ENCODE measurements around the gene PGLYRP2.
"Not testable (repeated sequence)": the region's sequence is repeated elsewhere in the genome, so short reads cannot be mapped to it uniquely, and the experiment has no call there.

The PGLYRP2 gene

GRCh38 chr19:15488489-15489226, 9.4 kb upstream of the PGLYRP2 start:
- DNase-seq (ENCODE audit: low read depth in 3 of 3), result no peak

GRCh38 chr19:15487038-15487437, 7.7 kb upstream of the PGLYRP2 start:
- DNase-seq (ENCODE audit: low read depth in 3 of 3), result no peak

- DNase-seq (ENCODE audit: low read depth in 3 of 3), result not testable (repeated sequence)
Observed at GRCh38 chr19:15485768-15486167, 6.5 kb upstream of the PGLYRP2 start.

GRCh38 chr19:15480996-15481395, 1.7 kb upstream of the PGLYRP2 start:
- not testable (repeated sequence) for DNase-seq (ENCODE audit: low read depth in 3 of 3)

- DNase-seq (ENCODE audit: low read depth in 3 of 3), result no peak
Observed at GRCh38 chr19:15476325-15476724, 3.0 kb downstream of the PGLYRP2 start.

- no peak for DNase-seq (ENCODE audit: low read depth in 3 of 3)
Observed at GRCh38 chr19:15475611-15476010, 3.7 kb downstream of the PGLYRP2 start.

GRCh38 chr19:15475169-15475568, 4.1 kb downstream of the PGLYRP2 start:
- DNase-seq (ENCODE audit: low read depth in 3 of 3), result no peak

- DNase-seq (ENCODE audit: low read depth in 3 of 3), result not testable (repeated sequence)
Observed at GRCh38 chr19:15473821-15474220, 5.5 kb downstream of the PGLYRP2 start.

- no peak for DNase-seq (ENCODE audit: low read depth in 3 of 3)
Observed at GRCh38 chr19:15471639-15472101, 7.6 kb downstream of the PGLYRP2 start.

- no peak for DNase-seq (ENCODE audit: low read depth in 3 of 3)
Observed at GRCh38 chr19:15469513-15470297, 9.6 kb downstream of the PGLYRP2 start.

- no peak for DNase-seq (ENCODE audit: low read depth in 3 of 3)
Observed at GRCh38 chr19:15468675-15469512, 10.4 kb downstream of the PGLYRP2 start.

GRCh38 chr19:15467734-15468214, 11.5 kb downstream of the PGLYRP2 start:
- DNase-seq (ENCODE audit: low read depth in 3 of 3), result no peak

GRCh38 chr19:15466851-15467733, 12.2 kb downstream of the PGLYRP2 start:
- DNase-seq (ENCODE audit: low read depth in 3 of 3), result peak in 1 of 3 experiments; percentile 57

- DNase-seq (ENCODE audit: low read depth in 3 of 3), result peak; percentile 33 to 56 (median 39)
Observed at GRCh38 chr19:15464394-15465385, 14.6 kb downstream of the PGLYRP2 start, which contains the start of gene RASAL3. TSS of gene RASAL3 (minus strand) at chr19:15464544. CDS start at chr19:15464358, 186 bp downstream.

GRCh38 chr19:15463861-15464371, 15.4 kb downstream of the PGLYRP2 start:
- peak; percentile 39 to 62 (median 55) for DNase-seq (ENCODE audit: low read depth in 3 of 3)

GRCh38 chr19:15461694-15462093, 17.6 kb downstream of the PGLYRP2 start:
- DNase-seq (ENCODE audit: low read depth in 3 of 3), result no peak

GRCh38 chr19:15457701-15458484, 21.4 kb downstream of the PGLYRP2 start:
- DNase-seq (ENCODE audit: low read depth in 3 of 3), result no peak
